Muscle layer of duodenum (tissue), 2 donors: ENCODE results near the gene TUFT1.

Source experiments
- H3K27ac ChIP-seq: one replicate; pipeline ENCODE4 v1.7.0; 2013; ENCODE audit warnings: mild to moderate bottlenecking, low read length
- H3K27me3 ChIP-seq: one replicate; pipeline ENCODE4 v1.7.0; 2013; ENCODE audit warnings: low read depth, mild to moderate bottlenecking, control low read depth, low read length
- H3K36me3 ChIP-seq, 2 donors: one replicate each; pipeline ENCODE4 v1.7.0; 2013; ENCODE audit warnings: low read length in 2 of 2, control low read depth in 1 of 2, mild to moderate bottlenecking in 1 of 2; ENCODE audit not compliant: insufficient read depth in 2 of 2, control insufficient read depth in 1 of 2
- H3K4me1 ChIP-seq, 2 donors: one replicate each; pipeline ENCODE4 v1.7.0; 2013; ENCODE audit warnings: low read length in 2 of 2, mild to moderate bottlenecking in 2 of 2, control low read depth in 1 of 2, moderate library complexity in 1 of 2; ENCODE audit not compliant: insufficient read depth in 2 of 2, control insufficient read depth in 1 of 2
- H3K4me3 ChIP-seq, 2 donors: one replicate each; pipeline ENCODE4 v1.7.0; 2013; ENCODE audit warnings: low read length in 2 of 2, low read depth in 1 of 2, mild to moderate bottlenecking in 1 of 2
- H3K9me3 ChIP-seq, 2 donors: one replicate each; pipeline ENCODE4 v1.7.0; 2013; ENCODE audit warnings: low read length in 2 of 2, control low read depth in 1 of 2, mild to moderate bottlenecking in 1 of 2; ENCODE audit not compliant: control insufficient read depth in 1 of 2
- donor health status: healthy.

The TUFT1 gene

GRCh38 chr1:151562661-151563060, 22.6 kb downstream of the TUFT1 start:
- no peaks in the 10 kb centered on the region for H3K4me1 ChIP-seq
- H3K36me3 ChIP-seq = peaks cover 3 to 20% of the 10 kb centered on the region in 2 donors
- no peaks in the 10 kb centered on the region for H3K9me3 ChIP-seq
- H3K4me3 ChIP-seq = no peak overlapping the region
- no peak overlapping the region for H3K27ac ChIP-seq
- no peaks in the 10 kb centered on the region for H3K27me3 ChIP-seq

- H3K27ac ChIP-seq = no peak overlapping the region
- H3K9me3 ChIP-seq = no peaks in the 10 kb centered on the region
- no peaks in the 10 kb centered on the region for H3K4me1 ChIP-seq
- no peak overlapping the region for H3K4me3 ChIP-seq
- H3K36me3 ChIP-seq = peaks cover 3 to 19% of the 10 kb centered on the region in 2 donors
- no peaks in the 10 kb centered on the region for H3K27me3 ChIP-seq
These were observed 23.3 kb downstream of the TUFT1 start for GRCh38 chr1:151563376-151563775.

- Histone ChIP-seq H3K4me3 (no peak overlapping the region), H3K27me3 (no peaks in the 10 kb centered on the region), H3K36me3 (peaks cover 3 to 39% of the 10 kb centered on the region in 2 donors), H3K9me3 (no peaks in the 10 kb centered on the region), H3K27ac (no peak overlapping the region), H3K4me1 (no peaks in the 10 kb centered on the region)
These were observed 25.5 kb downstream of the TUFT1 start for GRCh38 chr1:151565502-151566189.

GRCh38 chr1:151568626-151569088, 28.5 kb downstream of the TUFT1 start:
- Histone ChIP-seq H3K4me1 (no peaks in the 10 kb centered on the region), H3K36me3 (peaks cover 10 to 41% of the 10 kb centered on the region in 2 donors), H3K4me3 (no peak overlapping the region), H3K9me3 (no peaks in the 10 kb centered on the region), H3K27ac (no peak overlapping the region), H3K27me3 (no peaks in the 10 kb centered on the region)

- Histone ChIP-seq H3K4me3 (no peak overlapping the region), H3K27me3 (no peaks in the 10 kb centered on the region), H3K27ac (no peak overlapping the region), H3K4me1 (no peaks in the 10 kb centered on the region), H3K9me3 (no peaks in the 10 kb centered on the region), H3K36me3 (peaks cover 7 to 33% of the 10 kb centered on the region in 2 donors)
These were observed 30.7 kb downstream of the TUFT1 start for GRCh38 chr1:151570819-151571218.

- Histone ChIP-seq H3K36me3 (peaks cover 13 to 43% of the 10 kb centered on the region in 2 donors), H3K9me3 (no peaks in the 10 kb centered on the region), H3K4me3 (no peak overlapping the region), H3K27me3 (no peaks in the 10 kb centered on the region), H3K27ac (no peak overlapping the region), H3K4me1 (no peaks in the 10 kb centered on the region)
These were observed 34.7 kb downstream of the TUFT1 start for GRCh38 chr1:151574575-151575529.

- no peaks in the 10 kb centered on the region for H3K9me3 ChIP-seq
- no peak overlapping the region for H3K27ac ChIP-seq
- H3K4me1 ChIP-seq = no peaks in the 10 kb centered on the region
- peaks cover 22 to 44% of the 10 kb centered on the region in 2 donors for H3K36me3 ChIP-seq
- no peaks in the 10 kb centered on the region for H3K27me3 ChIP-seq
- no peak overlapping the region for H3K4me3 ChIP-seq
These were observed 37.1 kb downstream of the TUFT1 start for GRCh38 chr1:151577173-151577572.

- H3K27me3 ChIP-seq = no peaks in the 10 kb centered on the region
- H3K27ac ChIP-seq = no peak overlapping the region
- H3K36me3 ChIP-seq = peaks cover 23 to 45% of the 10 kb centered on the region in 2 donors
These were observed 38.8 kb downstream of the TUFT1 start for GRCh38 chr1:151578941-151579340.

GRCh38 chr1:151579436-151580225, 39.5 kb downstream of the TUFT1 start:
- H3K9me3 ChIP-seq = no peaks in the 10 kb centered on the region
- H3K27ac ChIP-seq = no peak overlapping the region
- H3K4me3 ChIP-seq = no peak overlapping the region
- peaks cover 0 to 5% of the 10 kb centered on the region in 2 donors for H3K4me1 ChIP-seq
- H3K27me3 ChIP-seq = no peaks in the 10 kb centered on the region
- H3K36me3 ChIP-seq = peaks cover 23 to 40% of the 10 kb centered on the region in 2 donors

More at GRCh38 chr1:151578941-151579340, 38.8 kb downstream of the TUFT1 start:
- Histone ChIP-seq H3K4me1 (peaks cover 0 to 4% of the 10 kb centered on the region in 2 donors), H3K4me3 (no peak overlapping the region), H3K9me3 (no peaks in the 10 kb centered on the region)

- no peaks in the 10 kb centered on the region for H3K9me3 ChIP-seq
- H3K27me3 ChIP-seq = no peaks in the 10 kb centered on the region
- H3K4me3 ChIP-seq = no peak overlapping the region
- no peak overlapping the region for H3K27ac ChIP-seq
- H3K4me1 ChIP-seq = peaks cover 0 to 5% of the 10 kb centered on the region in 2 donors
- H3K36me3 ChIP-seq = peaks cover 23 to 28% of the 10 kb centered on the region in 2 donors
These were observed 41.3 kb downstream of the TUFT1 start for GRCh38 chr1:151581451-151581850.

- Histone ChIP-seq H3K27me3 (no peaks in the 10 kb centered on the region), H3K9me3 (no peaks in the 10 kb centered on the region), H3K4me3 (no peak overlapping the region), H3K4me1 (peaks cover 0 to 5% of the 10 kb centered on the region in 2 donors), H3K36me3 (peaks cover 23 to 27% of the 10 kb centered on the region in 2 donors), H3K27ac (no peak overlapping the region)
These were observed 41.8 kb downstream of the TUFT1 start for GRCh38 chr1:151581921-151582320.
